Tibial nerve (tissue), 3 donors: Measurements from ENCODE around the gene MMP14.
A peak's percentile ranks its signal among the peaks of the same experiment; 100 is the strongest.

Experiments used
- POLR2A ChIP-seq, 2 donors: fragments of 450-650 bp; IDR thresholded peaks; one replicate each; pipeline ENCODE4 v1.6.1; 2017; ENCODE audit warnings: antibody characterized with exemption in 2 of 2, mild to moderate bottlenecking in 2 of 2, moderate library complexity in 2 of 2
- TF ChIP-seq, protein P1 (sequence below), 5 experiments: fragments of 200-600 bp in 3 of 5; fragments of 450-650 bp in 2 of 5; sonication (generic) in 3 of 5; IDR thresholded peaks; one replicate each; pipeline ENCODE4 v1.5.1; 2016 to 2019; ENCODE audit warnings: antibody characterized with exemption in 5 of 5, mild to moderate bottlenecking in 3 of 5, moderate library complexity in 2 of 5

DNA sequence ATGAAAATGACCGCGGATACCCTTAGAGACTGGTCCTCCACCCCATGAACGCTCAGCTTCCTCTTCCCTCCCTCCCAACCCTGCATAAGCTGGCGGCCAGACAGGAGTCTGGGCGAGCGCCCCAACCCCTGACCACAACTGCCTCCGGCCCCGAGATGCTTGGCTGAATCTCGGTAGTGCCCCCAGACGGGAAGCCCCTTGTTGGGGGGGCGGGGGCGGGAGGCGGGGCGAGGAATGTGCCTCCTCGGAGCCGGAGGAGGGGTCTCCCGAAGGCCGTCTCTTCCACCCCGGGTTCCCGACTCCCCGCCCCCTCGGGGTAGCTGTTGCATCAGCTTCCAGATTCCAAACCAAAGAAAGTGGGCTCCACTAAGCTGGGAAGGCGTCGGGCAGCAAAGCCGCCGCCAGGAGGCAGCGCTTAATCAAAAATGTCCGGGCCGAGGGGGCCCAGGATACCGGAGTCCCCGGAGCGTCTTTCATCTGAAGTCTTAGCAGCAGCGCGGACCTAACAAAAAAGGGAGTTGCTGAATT is 13.8 kb upstream of the MMP14 start:
- TF ChIP-seq, protein P1, sequence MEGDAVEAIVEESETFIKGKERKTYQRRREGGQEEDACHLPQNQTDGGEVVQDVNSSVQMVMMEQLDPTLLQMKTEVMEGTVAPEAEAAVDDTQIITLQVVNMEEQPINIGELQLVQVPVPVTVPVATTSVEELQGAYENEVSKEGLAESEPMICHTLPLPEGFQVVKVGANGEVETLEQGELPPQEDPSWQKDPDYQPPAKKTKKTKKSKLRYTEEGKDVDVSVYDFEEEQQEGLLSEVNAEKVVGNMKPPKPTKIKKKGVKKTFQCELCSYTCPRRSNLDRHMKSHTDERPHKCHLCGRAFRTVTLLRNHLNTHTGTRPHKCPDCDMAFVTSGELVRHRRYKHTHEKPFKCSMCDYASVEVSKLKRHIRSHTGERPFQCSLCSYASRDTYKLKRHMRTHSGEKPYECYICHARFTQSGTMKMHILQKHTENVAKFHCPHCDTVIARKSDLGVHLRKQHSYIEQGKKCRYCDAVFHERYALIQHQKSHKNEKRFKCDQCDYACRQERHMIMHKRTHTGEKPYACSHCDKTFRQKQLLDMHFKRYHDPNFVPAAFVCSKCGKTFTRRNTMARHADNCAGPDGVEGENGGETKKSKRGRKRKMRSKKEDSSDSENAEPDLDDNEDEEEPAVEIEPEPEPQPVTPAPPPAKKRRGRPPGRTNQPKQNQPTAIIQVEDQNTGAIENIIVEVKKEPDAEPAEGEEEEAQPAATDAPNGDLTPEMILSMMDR (IDR thresholded peaks at IDR 0.05): peak; percentile 73 to 95 (median 87)
- no peak for TF ChIP-seq POLR2A (IDR thresholded peaks at IDR 0.05)
